SU-DHL-6 (cell line): ENCODE measurements around the gene AK2.

ENCODE experiments used
- H2AFZ ChIP-seq: fragments of 200-600 bp; sonication (generic); 2 replicates; pipeline ENCODE4 v1.6.1; 2014; ENCODE audit warnings: low read depth, mild to moderate bottlenecking, moderate library complexity, mixed read lengths, antibody characterized with exemption, low read length; ENCODE audit not compliant: severe bottlenecking
- H3F3A ChIP-seq: fragments of 200-600 bp; shearing (Covaris generic); 2 replicates; pipeline ENCODE4 v1.6.0; 2016; ENCODE audit warnings: antibody characterized with exemption, mild to moderate bottlenecking; ENCODE audit not compliant: insufficient read depth
- H3K27ac ChIP-seq: fragments of 200-600 bp; sonication (generic); 2 replicates; pipeline ENCODE4 v1.5.1; 2016; ENCODE audit warnings: low read depth, mild to moderate bottlenecking, low read length, moderate library complexity, mixed read lengths
- H3K27me3 ChIP-seq: fragments of 200-600 bp; sonication (generic), shearing (Covaris generic); 2 replicates; pipeline ENCODE4 v1.6.0; 2014; ENCODE audit warnings: mild to moderate bottlenecking, low read length
- H3K36me3 ChIP-seq: fragments of 200-600 bp; sonication (generic); 2 replicates; pipeline ENCODE4 v1.6.1; 2014; ENCODE audit warnings: mild to moderate bottlenecking, low read length, mixed read lengths
- H3K4me2 ChIP-seq: fragments of 300-600, 200-600 bp; shearing (Covaris generic), sonication (generic); 2 replicates; pipeline ENCODE4 v1.6.0; 2014; ENCODE audit warnings: low read length, low read depth, mild to moderate bottlenecking; ENCODE audit not compliant: poor library complexity, severe bottlenecking
- H3K4me3 ChIP-seq: fragments of 200-600 bp; sonication (generic); 2 replicates; pipeline ENCODE4 v1.5.1; 2014; ENCODE audit warnings: antibody characterized with exemption, low read length, mild to moderate bottlenecking, mixed read lengths; ENCODE audit not compliant: insufficient read depth, poor library complexity, severe bottlenecking
- H3K79me2 ChIP-seq: fragments of 200-600 bp; sonication (generic); 2 replicates; pipeline ENCODE4 v1.6.1; 2014; ENCODE audit warnings: mild to moderate bottlenecking, low read length, moderate library complexity; ENCODE audit not compliant: insufficient read depth
- H3K9ac ChIP-seq: fragments of 200-600 bp; sonication (generic); 2 replicates; pipeline ENCODE4 v1.7.0; 2014; ENCODE audit warnings: mild to moderate bottlenecking, low read length
- H3K9me2 ChIP-seq: fragments of 200-600 bp; sonication (generic); replicated peaks from 2 replicates; pipeline ENCODE4 v1.6.1; 2014; ENCODE audit warnings: low read length; ENCODE audit not compliant: insufficient read depth
- H3K9me3 ChIP-seq: fragments of 200-600 bp; sonication (generic); 2 replicates; pipeline ENCODE4 v1.6.1; 2014; ENCODE audit warnings: low read length, mixed read lengths; ENCODE audit not compliant: insufficient read depth
- H4K20me1 ChIP-seq: fragments of 200-600 bp; sonication (generic); 2 replicates; pipeline ENCODE4 v1.6.1; 2014; ENCODE audit warnings: low read depth, mild to moderate bottlenecking, antibody characterized with exemption, low read length, moderate library complexity, mixed read lengths
- EZH2phosphoT487 ChIP-seq: fragments of 200-600 bp; sonication (generic), shearing (Covaris generic); conservative IDR thresholded peaks from 2 replicates; pipeline ENCODE4 v1.6.1; 2018; ENCODE audit warnings: mild to moderate bottlenecking, antibody characterized with exemption, low read length, moderate library complexity, mixed read lengths
- TF ChIP-seq, protein P1 (sequence below): fragments of 200-600 bp; sonication (generic); IDR thresholded peaks from one replicate; pipeline ENCODE4 v1.5.1; 2017; ENCODE audit warnings: antibody characterized with exemption, mild to moderate bottlenecking, low read length, moderate library complexity; ENCODE audit not compliant: insufficient read depth, poor library complexity, severe bottlenecking

AK2 gene

DNA sequence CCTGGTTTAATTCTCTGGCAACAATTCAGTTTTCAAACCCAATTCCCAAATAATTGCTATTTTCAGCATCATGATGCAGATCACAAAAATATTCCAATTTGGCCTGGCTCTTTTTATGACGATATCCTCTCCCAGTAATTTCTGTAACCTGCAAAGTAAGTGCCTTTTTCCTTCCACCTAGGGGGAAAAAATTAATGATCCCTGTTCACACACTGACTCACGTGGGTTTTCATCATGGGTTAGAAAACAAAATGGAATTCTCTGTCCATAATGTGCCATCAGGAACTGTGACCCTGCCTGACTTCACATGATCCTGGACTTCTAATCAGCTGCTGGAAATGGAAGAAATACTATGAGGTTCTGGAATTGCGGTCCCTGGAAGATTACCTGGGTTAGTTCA is 24.5 kb downstream of the AK2 start:
- no peaks in the 10 kb centered on the region for H3K9me2 ChIP-seq
- no peak overlapping the region for H3K9ac ChIP-seq
- H3K27me3 ChIP-seq = no peaks in the 10 kb centered on the region
- peaks cover 17% of the 10 kb centered on the region for H3K36me3 ChIP-seq
- H4K20me1 ChIP-seq = no peaks in the 10 kb centered on the region
- TF ChIP-seq, protein P1, sequence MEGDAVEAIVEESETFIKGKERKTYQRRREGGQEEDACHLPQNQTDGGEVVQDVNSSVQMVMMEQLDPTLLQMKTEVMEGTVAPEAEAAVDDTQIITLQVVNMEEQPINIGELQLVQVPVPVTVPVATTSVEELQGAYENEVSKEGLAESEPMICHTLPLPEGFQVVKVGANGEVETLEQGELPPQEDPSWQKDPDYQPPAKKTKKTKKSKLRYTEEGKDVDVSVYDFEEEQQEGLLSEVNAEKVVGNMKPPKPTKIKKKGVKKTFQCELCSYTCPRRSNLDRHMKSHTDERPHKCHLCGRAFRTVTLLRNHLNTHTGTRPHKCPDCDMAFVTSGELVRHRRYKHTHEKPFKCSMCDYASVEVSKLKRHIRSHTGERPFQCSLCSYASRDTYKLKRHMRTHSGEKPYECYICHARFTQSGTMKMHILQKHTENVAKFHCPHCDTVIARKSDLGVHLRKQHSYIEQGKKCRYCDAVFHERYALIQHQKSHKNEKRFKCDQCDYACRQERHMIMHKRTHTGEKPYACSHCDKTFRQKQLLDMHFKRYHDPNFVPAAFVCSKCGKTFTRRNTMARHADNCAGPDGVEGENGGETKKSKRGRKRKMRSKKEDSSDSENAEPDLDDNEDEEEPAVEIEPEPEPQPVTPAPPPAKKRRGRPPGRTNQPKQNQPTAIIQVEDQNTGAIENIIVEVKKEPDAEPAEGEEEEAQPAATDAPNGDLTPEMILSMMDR = no peak
- no peak for TF ChIP-seq EZH2phosphoT487
- no peaks in the 10 kb centered on the region for H3K9me3 ChIP-seq
- no peak overlapping the region for H3K4me3 ChIP-seq
- H3F3A ChIP-seq = no peaks in the 10 kb centered on the region
- no peak overlapping the region for H2AFZ ChIP-seq
- H3K79me2 ChIP-seq = no peaks in the 10 kb centered on the region
- H3K27ac ChIP-seq = no peak overlapping the region
- no peak overlapping the region for H3K4me2 ChIP-seq

DNA sequence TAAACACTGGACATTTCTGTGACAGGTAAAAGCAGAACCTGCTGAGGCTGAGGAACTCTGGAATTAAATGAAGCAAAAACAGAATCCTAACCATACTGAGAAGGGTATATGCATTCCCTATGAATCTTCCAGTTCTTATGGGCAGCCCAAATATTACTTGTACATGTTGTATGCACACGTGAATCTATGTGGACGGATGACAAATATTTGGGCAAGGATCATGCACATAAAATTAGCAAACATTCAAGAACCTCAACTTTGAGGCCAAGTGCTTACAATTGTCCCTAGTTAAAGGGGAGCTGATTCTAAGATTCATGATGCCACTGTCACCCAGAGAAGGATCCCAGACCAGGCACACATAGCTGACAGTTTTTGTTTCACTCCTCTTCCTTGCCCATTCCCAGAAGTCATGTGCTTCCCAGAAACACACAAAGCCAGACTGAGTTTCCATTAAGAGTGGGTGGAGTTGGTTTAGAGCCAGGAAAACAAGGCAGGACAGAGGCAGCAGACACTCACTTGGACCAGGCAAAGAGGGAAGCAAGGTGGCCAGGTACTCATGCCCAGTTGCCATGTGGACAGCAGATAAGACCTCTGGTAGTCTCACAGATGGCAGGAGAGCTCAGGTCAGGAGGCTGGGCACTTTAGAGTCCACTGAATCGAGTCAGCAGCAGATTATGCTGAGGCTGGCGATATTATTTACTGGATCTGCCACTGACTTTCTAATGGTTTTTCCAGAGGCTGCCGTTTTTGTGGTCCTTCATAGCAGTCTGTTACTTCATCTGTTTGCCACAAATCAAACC is 25.6 kb downstream of the AK2 start:
- Histone ChIP-seq H3K79me2 (no peaks in the 10 kb centered on the region), H3K36me3 (peaks cover 17% of the 10 kb centered on the region), H2AFZ (no peak overlapping the region), H3K9me3 (no peaks in the 10 kb centered on the region), H3K9ac (no peak overlapping the region), H3K4me3 (no peak overlapping the region), H3K27ac (no peak overlapping the region), H4K20me1 (no peaks in the 10 kb centered on the region), H3K4me2 (no peak overlapping the region), H3K27me3 (no peaks in the 10 kb centered on the region), H3F3A (no peaks in the 10 kb centered on the region), H3K9me2 (no peaks in the 10 kb centered on the region)
- TF ChIP-seq EZH2phosphoT487 = no peak
- TF ChIP-seq, protein P1 = no peak

DNA sequence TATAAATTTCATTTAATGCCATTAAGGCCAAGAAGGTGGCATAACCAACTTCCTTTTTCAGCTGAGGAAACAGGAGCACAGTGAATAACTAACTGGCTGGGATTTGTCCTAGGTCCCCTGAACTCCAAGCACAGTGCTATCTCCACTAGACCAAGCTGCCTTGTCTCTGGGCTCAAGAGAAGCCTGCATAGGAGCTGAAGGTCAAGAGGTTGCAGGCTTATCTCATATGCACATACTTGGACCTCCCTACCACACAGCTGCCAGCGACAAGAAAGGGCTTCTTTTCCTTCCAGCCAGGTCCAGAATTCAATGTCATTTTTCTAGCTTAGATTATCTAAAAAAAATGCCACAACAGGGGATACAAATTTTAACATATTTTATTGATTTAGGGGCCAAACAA is 27.1 kb downstream of the AK2 start:
- no peaks in the 10 kb centered on the region for H3F3A ChIP-seq
- no peak overlapping the region for H3K27ac ChIP-seq
- H3K9me3 ChIP-seq = no peaks in the 10 kb centered on the region
- H3K27me3 ChIP-seq = no peaks in the 10 kb centered on the region
- H2AFZ ChIP-seq = no peak overlapping the region
- H4K20me1 ChIP-seq = no peaks in the 10 kb centered on the region
- no peak overlapping the region for H3K9ac ChIP-seq
- H3K4me3 ChIP-seq = no peak overlapping the region
- H3K36me3 ChIP-seq = peaks cover 17% of the 10 kb centered on the region
- no peak overlapping the region for H3K4me2 ChIP-seq
- TF ChIP-seq, protein P1 = no peak
- no peak for TF ChIP-seq EZH2phosphoT487
- H3K79me2 ChIP-seq = no peaks in the 10 kb centered on the region
- H3K9me2 ChIP-seq = no peaks in the 10 kb centered on the region
